Vagina (tissue), 2 donors: ENCODE results near the gene GALNT15. TPM values are rescaled to one million over a fixed set of nuclear protein-coding genes. Genes with fewer than 3 reads are reported as not detected.

Source experiments
- DNase-seq, 2 donors: peaks; one replicate each; pipeline ENCODE4 v3.0.0-alpha.2; 2017; ENCODE audit errors: extremely low spot score in 2 of 2
- H3K27ac ChIP-seq: fragments of 200-600 bp; sonication (generic); one replicate; pipeline ENCODE4 v1.5.1; 2019
- H3K27me3 ChIP-seq: fragments of 200-600 bp; sonication (generic); one replicate; pipeline ENCODE4 v1.5.1; 2019
- H3K36me3 ChIP-seq, 2 donors: fragments of 200-600 bp; sonication (generic); one replicate each; pipeline ENCODE4 v1.5.1; 2017 to 2019
- H3K4me1 ChIP-seq: fragments of 200-600 bp; sonication (generic); one replicate; pipeline ENCODE4 v1.5.1; 2019
- H3K4me3 ChIP-seq, 2 donors: fragments of 200-600 bp; sonication (generic); 1 replicate in 1 of 2; 2 replicates in 1 of 2; pipeline ENCODE4 v1.5.1; 2016 to 2019
- H3K9me3 ChIP-seq: fragments of 200-600 bp; sonication (generic); one replicate; pipeline ENCODE4 v1.5.1; 2019
- CTCF ChIP-seq, 3 experiments: fragments of 450-650 bp in 2 of 3; fragments of 200-600 bp in 1 of 3; sonication (generic) in 1 of 3; IDR thresholded peaks; one replicate each; pipeline ENCODE4 v1.5.1; 2017 to 2019; ENCODE audit warnings: antibody characterized with exemption in 3 of 3, mild to moderate bottlenecking in 2 of 3, moderate library complexity in 2 of 3
- POLR2A ChIP-seq, 2 donors: fragments of 450-650 bp; IDR thresholded peaks; one replicate each; pipeline ENCODE4 v1.6.1; 2017; ENCODE audit warnings: antibody characterized with exemption in 2 of 2, mild to moderate bottlenecking in 2 of 2, moderate library complexity in 2 of 2
- POLR2AphosphoS5 ChIP-seq, 2 donors: sonication (generic); formaldehyde crosslinking; IDR thresholded peaks; one replicate each; pipeline ENCODE4 v1.9.0; 2017; ENCODE audit warnings: antibody characterized with exemption in 2 of 2, mild to moderate bottlenecking in 2 of 2, low read depth in 1 of 2; ENCODE audit not compliant: insufficient read depth in 1 of 2
- intact Hi-C: fragments of 100-400 bp; cut with DNase I; formaldehyde crosslinking; loops from one replicate; pipeline ENCODE4 v1.15.1; 2023
- total RNA-seq: library from RNA; depleted of rRNA; stranded (reverse); fragments of >200 nt; gene quantifications from one replicate; pipeline ENCODE4 v1.2.3, GENCODE V29; 2016

Gene GALNT15
- total RNA-seq, 1 donor from 2014 or later, result 225 TPM

- TF ChIP-seq POLR2A (IDR thresholded peaks at IDR 0.05) (no peak), POLR2AphosphoS5 (IDR thresholded peaks at IDR 0.05; ENCODE audit: insufficient read depth in 1 of 2, low read depth in 1 of 2) (no peak), CTCF (IDR thresholded peaks at IDR 0.05) (no peak)
- Histone ChIP-seq H3K4me3 (no peak overlapping the region), H3K27me3 (no peaks in the 10 kb centered on the region), H3K36me3 (no peaks in the 10 kb centered on the region), H3K4me1 (peaks cover 21% of the 10 kb centered on the region), H3K27ac (peak overlapping the region; percentile 73), H3K9me3 (no peaks in the 10 kb centered on the region)
- DNase-seq, result no peak
- intact Hi-C loops, result loop anchor here (10.0 kb wide), 1 partner anchor 426 kb away; no protein-coding TSS in a partner anchor
Observed at GRCh38 chr3:16241225-16241624, 66.7 kb downstream of the GALNT15 start.

- TF ChIP-seq CTCF (IDR thresholded peaks at IDR 0.05) (no peak), POLR2AphosphoS5 (IDR thresholded peaks at IDR 0.05; ENCODE audit: insufficient read depth in 1 of 2, low read depth in 1 of 2) (no peak), POLR2A (IDR thresholded peaks at IDR 0.05) (no peak)
- Histone ChIP-seq H3K36me3 (no peaks in the 10 kb centered on the region), H3K4me1 (peaks cover 23% of the 10 kb centered on the region), H3K9me3 (no peaks in the 10 kb centered on the region), H3K27ac (no peak overlapping the region), H3K4me3 (no peak overlapping the region), H3K27me3 (no peaks in the 10 kb centered on the region)
- no peak for DNase-seq
- intact Hi-C loops, result loop anchor here (10.0 kb wide), 1 partner anchor 427 kb away; no protein-coding TSS in a partner anchor
Observed at GRCh38 chr3:16242177-16242576, 67.7 kb downstream of the GALNT15 start.

- Histone ChIP-seq H3K27me3 (no peaks in the 10 kb centered on the region), H3K36me3 (no peaks in the 10 kb centered on the region), H3K4me3 (no peak overlapping the region), H3K27ac (no peak overlapping the region), H3K9me3 (no peaks in the 10 kb centered on the region), H3K4me1 (peaks cover 27% of the 10 kb centered on the region)
- DNase-seq, result no peak
- TF ChIP-seq POLR2AphosphoS5 (IDR thresholded peaks at IDR 0.05; ENCODE audit: insufficient read depth in 1 of 2, low read depth in 1 of 2) (no peak), POLR2A (IDR thresholded peaks at IDR 0.05) (no peak), CTCF (IDR thresholded peaks at IDR 0.05) (no peak)
- intact Hi-C loops, result loop anchor here (10.0 kb wide), 1 partner anchor 429 kb away; no protein-coding TSS in a partner anchor
Observed at GRCh38 chr3:16243706-16244490, 69.4 kb downstream of the GALNT15 start.

GRCh38 chr3:16245609-16246008 lies 71.1 kb downstream of the GALNT15 start:
- Histone ChIP-seq H3K36me3 (no peaks in the 10 kb centered on the region), H3K27me3 (no peaks in the 10 kb centered on the region), H3K4me1 (peaks cover 11% of the 10 kb centered on the region), H3K27ac (no peak overlapping the region), H3K9me3 (no peaks in the 10 kb centered on the region), H3K4me3 (no peak overlapping the region)
- intact Hi-C loops, result loop anchor here (5.0 to 10.0 kb wide), 3 partner anchors 68 to 431 kb away; no protein-coding TSS in a partner anchor
- DNase-seq, result no peak
- TF ChIP-seq POLR2AphosphoS5 (IDR thresholded peaks at IDR 0.05; ENCODE audit: insufficient read depth in 1 of 2, low read depth in 1 of 2) (no peak), POLR2A (IDR thresholded peaks at IDR 0.05) (no peak), CTCF (IDR thresholded peaks at IDR 0.05) (no peak)
